Retinal pigment epithelial cell (primary cell): ENCODE data around the gene MARK1.

Source experiments
- DNase-seq: peaks from one replicate; pipeline ENCODE4 v3.0.0-alpha.2; 2010; ENCODE audit warnings: low read depth
- H3K4me3 ChIP-seq: 2 replicates; pipeline ENCODE4 v1.5.1; 2011; ENCODE audit warnings: mild to moderate bottlenecking, low read length, control low read depth, moderate library complexity
- CTCF ChIP-seq: conservative IDR thresholded peaks from 2 replicates; pipeline ENCODE4 v1.5.1; 2011; ENCODE audit warnings: low read depth, low read length, control low read depth, inconsistent platforms

The MARK1 gene

GRCh38 chr1:220513834-220514233 lies 14.1 kb upstream of the MARK1 start:
- TF ChIP-seq CTCF: no peak
- DNase-seq: no peak
- no peak overlapping the region for H3K4me3 ChIP-seq

GRCh38 chr1:220514256-220514655 lies 13.7 kb upstream of the MARK1 start:
- DNase-seq: no peak
- H3K4me3 ChIP-seq: no peak overlapping the region
- TF ChIP-seq CTCF: no peak

GRCh38 chr1:220516014-220516721 lies 11.8 kb upstream of the MARK1 start:
- H3K4me3 ChIP-seq: no peak overlapping the region
- DNase-seq: no peak
- TF ChIP-seq CTCF: no peak

- no peak overlapping the region for H3K4me3 ChIP-seq
- TF ChIP-seq CTCF: no peak
- no peak for DNase-seq
Observed at GRCh38 chr1:220516722-220517042, 11.3 kb upstream of the MARK1 start.

- no peak overlapping the region for H3K4me3 ChIP-seq
- TF ChIP-seq CTCF: no peak
- no peak for DNase-seq
Observed at GRCh38 chr1:220521778-220522177, 6.2 kb upstream of the MARK1 start.

- H3K4me3 ChIP-seq: no peak overlapping the region
- TF ChIP-seq CTCF: peak; percentile 58
- no peak for DNase-seq
Observed at GRCh38 chr1:220526294-220526693, 1.6 kb upstream of the MARK1 start.

- DNase-seq: no peak
- H3K4me3 ChIP-seq: peak overlapping the region; percentile 63
- TF ChIP-seq CTCF: no peak
Observed at GRCh38 chr1:220527279-220527907, 543 bp upstream of the MARK1 start.
